Effector memory CD4-positive, alpha-beta T cell (primary cell): ENCODE measurements around the gene WDR6.

Experiments used
- DNase-seq, 3 donors: peaks; one replicate each; pipeline ENCODE4 v3.0.0-alpha.2; 2020
- H3K27ac ChIP-seq: 2 replicates; pipeline ENCODE4 v1.7.0; 2013; ENCODE audit warnings: mild to moderate bottlenecking, low read length, moderate library complexity; ENCODE audit not compliant: insufficient read depth, poor library complexity, severe bottlenecking
- H3K27me3 ChIP-seq: replicated peaks from 2 replicates; pipeline ENCODE4 v1.7.0; 2013; ENCODE audit warnings: mild to moderate bottlenecking, low read length; ENCODE audit not compliant: insufficient read depth, control insufficient read depth, poor library complexity, severe bottlenecking
- H3K36me3 ChIP-seq: 2 replicates; pipeline ENCODE4 v1.7.0; 2013; ENCODE audit warnings: mild to moderate bottlenecking, low read length, moderate library complexity; ENCODE audit not compliant: control insufficient read depth, insufficient read depth
- H3K4me1 ChIP-seq: 2 replicates; pipeline ENCODE4 v1.7.0; 2013; ENCODE audit warnings: low read length, mild to moderate bottlenecking; ENCODE audit not compliant: control insufficient read depth, insufficient read depth, poor library complexity, severe bottlenecking
- H3K4me3 ChIP-seq: 2 replicates; pipeline ENCODE4 v1.7.0; 2013; ENCODE audit warnings: low read length, low read depth, mild to moderate bottlenecking; ENCODE audit not compliant: insufficient read depth, poor library complexity, severe bottlenecking
- H3K9me3 ChIP-seq: 2 replicates; pipeline ENCODE4 v1.7.0; 2013; ENCODE audit warnings: mild to moderate bottlenecking, low read length, moderate library complexity; ENCODE audit not compliant: control insufficient read depth

WDR6 gene

DNA sequence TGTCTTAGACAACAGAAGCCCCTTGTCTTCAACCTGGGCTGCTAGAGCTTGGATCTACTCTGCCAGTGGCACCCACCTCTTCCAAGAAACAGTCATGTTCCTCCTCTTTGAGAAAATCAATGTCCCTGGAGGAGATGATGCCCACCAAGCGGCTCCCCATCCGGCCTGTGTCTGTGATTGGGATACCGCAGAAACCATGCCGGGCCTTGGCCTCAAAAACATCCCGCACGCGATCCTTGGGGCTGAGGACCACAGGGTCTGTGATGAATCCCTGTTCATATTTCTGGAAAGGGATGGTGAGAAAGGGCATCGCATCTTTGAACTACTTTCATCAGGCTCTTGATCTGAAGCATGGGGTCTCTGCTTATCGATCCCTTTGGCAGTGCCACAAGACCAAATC, 20.4 kb downstream of the WDR6 start:
- Histone ChIP-seq H3K36me3 (peaks cover 59% of the 10 kb centered on the region), H3K4me1 (peaks cover 19% of the 10 kb centered on the region), H3K27ac (peak overlapping the region; percentile 92)

DNA sequence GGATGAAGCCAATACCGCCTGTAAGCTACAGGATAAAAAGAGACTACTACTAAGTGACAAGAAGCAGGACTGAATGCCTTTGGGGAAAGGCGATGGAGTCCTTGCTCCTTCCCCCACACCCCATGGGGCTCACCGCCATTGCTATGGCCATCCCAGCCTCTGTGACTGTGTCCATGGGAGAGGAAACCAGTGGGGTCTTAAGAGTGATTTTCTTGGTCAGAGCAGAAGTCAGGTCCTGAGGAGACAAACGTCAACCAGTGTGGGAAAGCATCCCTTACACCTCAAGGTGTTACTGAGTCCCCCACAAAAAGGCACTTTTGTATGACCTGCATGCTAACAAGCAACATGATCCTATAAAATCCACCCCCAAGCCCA, 21.1 kb downstream of the WDR6 start:
- no peak for DNase-seq
- peak overlapping the region; percentile 78 for H3K4me3 ChIP-seq
- peaks cover 62% of the 10 kb centered on the region for H3K36me3 ChIP-seq
- H3K9me3 ChIP-seq: no peaks in the 10 kb centered on the region
- H3K27ac ChIP-seq: peak overlapping the region; percentile 92
- H3K27me3 ChIP-seq: no peaks in the 10 kb centered on the region
- H3K4me1 ChIP-seq: peaks cover 12% of the 10 kb centered on the region

More for the DNA sequence above, 20.4 kb downstream of the WDR6 start:
- Histone ChIP-seq H3K4me3 (no peak overlapping the region), H3K27me3 (no peaks in the 10 kb centered on the region), H3K9me3 (no peaks in the 10 kb centered on the region)
- DNase-seq: no peak

DNA sequence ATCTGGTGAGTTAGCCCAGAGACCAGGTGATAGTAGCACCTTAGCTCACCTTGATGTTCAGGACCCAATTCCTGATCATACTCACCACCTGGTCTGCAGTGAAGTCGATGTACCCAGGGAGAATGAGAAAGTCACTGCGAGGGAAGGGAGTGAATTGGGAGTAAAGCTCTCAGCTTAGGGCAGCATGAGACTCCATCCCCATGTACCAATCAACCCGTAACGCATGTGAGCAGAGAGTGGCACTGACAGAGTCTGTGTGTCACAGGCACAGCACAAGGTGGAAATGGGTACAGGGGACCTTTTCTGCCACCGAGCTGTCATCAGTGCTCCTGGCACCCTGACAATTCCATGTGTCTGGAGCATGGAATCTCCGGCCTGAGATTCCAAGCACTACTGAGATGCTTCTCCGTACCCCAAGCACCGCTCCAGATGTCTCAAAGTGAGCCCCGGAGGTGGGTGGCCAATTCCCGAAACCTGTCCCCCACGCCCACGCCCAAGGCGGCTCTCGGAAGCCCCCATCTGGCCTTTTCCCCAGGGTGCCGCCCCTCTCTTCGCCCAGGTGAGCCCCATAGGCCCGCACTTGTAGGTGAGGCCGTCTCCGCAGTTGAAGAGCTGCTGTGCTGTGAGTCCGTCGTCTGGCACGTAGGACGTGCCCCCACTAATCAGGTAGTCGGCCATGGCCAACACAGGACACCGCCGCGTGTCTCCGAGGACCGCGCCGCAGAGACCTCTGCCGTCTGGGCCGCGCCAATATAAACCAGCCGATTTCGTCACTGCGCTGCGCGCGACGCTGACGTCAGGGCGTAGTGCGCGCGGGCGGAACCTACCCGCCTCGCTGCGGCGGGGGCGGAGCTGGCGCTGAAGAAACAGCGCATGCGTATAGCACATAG, 21.7 kb downstream of the WDR6 start, which contains the start of gene IMPDH2:
Gene IMPDH2 (minus strand): TSS at position 726 of the 890 bp plus-strand sequence. CDS start 48 bp downstream, at position 678.
- H3K27ac ChIP-seq: peak within 1 kb of the TSS; percentile 92

DNA sequence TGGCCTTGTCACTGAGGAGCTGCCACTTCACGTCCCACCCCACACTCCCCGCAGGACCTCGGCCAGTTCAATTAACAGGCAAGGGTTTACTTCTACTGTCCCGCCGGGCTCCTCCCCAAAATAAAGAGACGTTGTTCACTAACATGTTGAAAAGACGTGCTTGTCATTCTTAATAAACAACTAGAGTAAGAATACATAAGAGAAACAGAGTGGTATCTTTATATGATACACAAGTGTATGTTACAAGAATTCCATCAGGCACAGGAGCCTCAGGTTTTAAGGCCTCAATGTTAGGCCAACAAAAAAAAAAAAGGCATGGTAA, 22.3 kb downstream of the WDR6 start:
- Histone ChIP-seq H3K36me3 (peaks cover 56% of the 10 kb centered on the region), H3K4me3 (peak overlapping the region; percentile 78), H3K4me1 (peaks cover 12% of the 10 kb centered on the region), H3K9me3 (no peaks in the 10 kb centered on the region), H3K27ac (peak overlapping the region; percentile 92), H3K27me3 (no peaks in the 10 kb centered on the region)
- DNase-seq: no peak

More for the DNA sequence above, 21.7 kb downstream of the WDR6 start, which contains the start of gene IMPDH2:
- H3K4me1 ChIP-seq: peaks cover 12% of the 10 kb centered on the region
- DNase-seq: peak; percentile 86 to 91 (median 89)
- H3K36me3 ChIP-seq: peaks cover 61% of the 10 kb centered on the region
- no peaks in the 10 kb centered on the region for H3K9me3 ChIP-seq
- no peaks in the 10 kb centered on the region for H3K27me3 ChIP-seq
- peak within 1 kb of the TSS; percentile 78 for H3K4me3 ChIP-seq

DNA sequence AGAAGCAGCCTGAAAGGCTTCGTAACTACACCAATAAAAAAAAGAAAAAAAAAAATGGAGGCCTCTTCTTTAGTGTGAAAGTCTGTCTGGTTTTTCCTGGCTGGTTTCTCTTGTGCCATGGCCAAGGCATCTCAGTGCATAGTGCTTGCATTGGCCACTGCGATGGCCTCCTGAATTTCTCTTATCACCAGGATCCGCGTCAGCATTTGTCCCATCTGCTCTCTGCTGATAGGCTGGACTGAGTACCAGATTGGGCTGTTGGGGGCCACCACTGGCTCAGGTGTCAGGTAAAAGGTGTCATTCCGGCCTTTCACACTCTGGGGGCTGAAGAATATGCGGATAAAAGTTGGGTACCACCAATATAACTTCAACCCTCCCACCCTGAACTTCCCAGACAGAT, 23.1 kb downstream of the WDR6 start:
- Histone ChIP-seq H3K4me1 (peaks cover 12% of the 10 kb centered on the region), H3K4me3 (no peak overlapping the region), H3K27ac (no peak overlapping the region), H3K9me3 (no peaks in the 10 kb centered on the region), H3K36me3 (peaks cover 56% of the 10 kb centered on the region), H3K27me3 (no peaks in the 10 kb centered on the region)
- DNase-seq: no peak

DNA sequence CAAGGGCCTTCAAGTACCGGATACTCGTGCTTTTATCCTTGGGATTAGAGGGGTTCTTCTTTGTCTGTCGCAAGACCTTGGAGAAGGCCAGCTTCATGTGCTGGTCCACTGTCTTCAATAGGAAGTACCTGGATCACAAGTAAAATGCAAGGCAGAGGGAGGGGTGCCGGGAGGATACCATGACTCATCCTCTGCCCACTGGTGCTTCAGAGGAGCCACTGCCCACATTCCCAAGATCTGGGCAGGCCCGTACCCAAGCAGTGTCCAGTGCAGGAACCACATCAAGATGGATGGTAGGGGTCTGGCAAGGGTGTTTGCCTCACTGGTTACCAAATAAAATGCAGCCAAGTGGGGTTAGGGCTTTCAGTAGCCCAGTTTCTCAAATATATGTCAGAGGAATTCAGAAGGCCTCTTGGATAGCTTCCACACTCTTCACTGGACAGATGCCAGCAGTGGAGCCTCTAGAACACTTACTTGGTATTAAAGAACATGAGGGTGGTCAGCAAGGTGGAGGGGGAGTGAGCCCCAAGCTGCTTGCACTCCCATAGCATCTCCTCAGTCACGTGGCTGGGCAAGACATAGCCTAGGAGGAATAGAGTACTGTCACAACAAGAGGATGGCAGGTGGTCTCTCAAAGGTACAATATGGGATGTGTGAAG, 25.6 kb downstream of the WDR6 start:
- Histone ChIP-seq H3K4me1 (peaks cover 12% of the 10 kb centered on the region), H3K36me3 (peaks cover 51% of the 10 kb centered on the region), H3K27me3 (no peaks in the 10 kb centered on the region), H3K4me3 (no peak overlapping the region), H3K27ac (no peak overlapping the region), H3K9me3 (no peaks in the 10 kb centered on the region)
- DNase-seq: no peak

DNA sequence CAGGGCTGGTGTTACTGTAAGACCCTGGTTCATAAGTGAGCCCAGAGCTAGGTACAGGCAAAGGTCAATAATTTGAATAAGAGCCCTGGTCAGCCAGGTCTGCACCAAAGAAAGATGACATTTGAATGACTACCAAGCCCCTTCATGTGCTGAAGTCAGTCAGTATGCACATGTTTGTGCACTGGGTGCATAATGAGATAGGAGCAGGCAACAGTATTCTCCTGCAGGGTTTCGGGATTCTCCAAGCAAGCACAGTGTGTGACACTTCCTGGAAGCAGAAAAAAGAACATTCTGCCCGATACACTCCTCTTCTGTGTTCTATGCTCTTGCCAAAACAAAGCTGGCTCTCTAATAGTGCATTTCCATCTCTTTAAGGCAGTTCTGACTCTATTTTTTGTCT, 27.5 kb downstream of the WDR6 start:
- no peaks in the 10 kb centered on the region for H3K9me3 ChIP-seq
- no peak for DNase-seq
- H3K4me1 ChIP-seq: no peaks in the 10 kb centered on the region
- H3K4me3 ChIP-seq: no peak overlapping the region
- no peak overlapping the region for H3K27ac ChIP-seq
- H3K27me3 ChIP-seq: no peaks in the 10 kb centered on the region
- peaks cover 51% of the 10 kb centered on the region for H3K36me3 ChIP-seq

DNA sequence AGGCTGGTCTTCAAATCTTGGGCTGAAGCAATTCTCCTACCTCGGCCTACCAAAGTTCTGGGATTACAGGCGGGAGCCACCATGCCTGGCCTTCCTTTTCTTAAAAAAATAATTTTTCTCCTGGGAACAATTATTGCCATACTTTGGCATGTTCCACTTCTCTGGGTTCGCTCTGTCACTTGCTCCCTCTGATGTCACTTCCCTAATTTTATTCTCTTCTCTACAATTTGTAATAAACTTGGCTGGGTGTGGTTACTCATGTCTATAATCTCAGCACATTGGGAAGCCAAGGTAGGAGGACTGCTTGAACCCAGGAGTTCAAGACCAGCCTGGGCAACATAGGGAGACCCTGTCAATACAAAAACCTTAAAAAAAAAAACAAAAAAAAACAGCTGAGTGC, 28.1 kb downstream of the WDR6 start:
- Histone ChIP-seq H3K4me3 (no peak overlapping the region), H3K27ac (no peak overlapping the region), H3K4me1 (no peaks in the 10 kb centered on the region), H3K27me3 (no peaks in the 10 kb centered on the region), H3K9me3 (no peaks in the 10 kb centered on the region), H3K36me3 (peaks cover 55% of the 10 kb centered on the region)
- DNase-seq: no peak

DNA sequence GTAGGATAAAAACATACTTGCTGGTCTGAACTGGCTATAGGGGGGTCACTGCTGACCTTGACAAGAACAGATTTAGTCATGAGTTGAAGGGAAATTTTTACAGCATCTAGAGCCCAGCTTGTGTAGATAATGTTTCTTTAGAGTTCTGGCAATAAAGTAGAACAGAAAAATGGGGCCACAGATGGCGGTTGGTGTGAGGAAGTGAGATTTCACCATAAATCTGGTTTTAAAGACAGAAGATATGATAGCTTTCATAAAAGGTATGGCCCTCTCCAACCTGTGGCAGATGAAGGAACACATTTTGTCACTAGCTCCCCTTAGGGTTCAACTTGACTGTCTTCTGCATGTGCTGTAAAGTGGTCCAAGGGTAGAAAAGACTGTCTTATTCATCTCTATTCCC, 46.4 kb downstream of the WDR6 start:
- Histone ChIP-seq H3K27me3 (no peaks in the 10 kb centered on the region), H3K4me1 (no peaks in the 10 kb centered on the region), H3K27ac (no peak overlapping the region), H3K36me3 (peaks cover 47% of the 10 kb centered on the region), H3K9me3 (no peaks in the 10 kb centered on the region), H3K4me3 (no peak overlapping the region)
- DNase-seq: no peak

DNA sequence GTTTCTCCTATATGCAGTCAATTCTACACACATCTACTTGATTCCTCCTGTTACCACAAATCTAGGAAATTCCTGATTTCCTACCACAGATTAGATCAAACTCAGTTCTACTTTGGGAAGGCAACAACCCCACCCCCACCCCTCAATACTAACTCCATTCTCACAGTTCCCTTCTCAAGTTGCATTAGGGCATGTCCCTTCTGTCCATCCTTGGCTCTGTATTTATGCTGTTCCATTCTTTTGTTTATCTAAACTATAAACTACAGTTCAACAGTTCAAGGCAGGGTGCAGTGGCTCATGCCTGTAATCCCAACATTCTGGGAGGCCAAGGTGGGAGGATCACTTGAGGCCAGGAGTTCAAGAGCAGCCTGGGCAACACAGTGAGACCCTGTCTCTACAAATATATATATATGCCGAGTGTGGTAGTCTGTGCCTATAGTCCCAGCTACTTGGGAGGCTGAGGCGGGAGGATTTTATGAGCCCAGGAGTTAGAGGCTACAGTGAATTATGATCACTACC, 47.2 kb downstream of the WDR6 start:
- no peak for DNase-seq
- Histone ChIP-seq H3K27ac (no peak overlapping the region), H3K27me3 (no peaks in the 10 kb centered on the region), H3K36me3 (peaks cover 47% of the 10 kb centered on the region), H3K9me3 (no peaks in the 10 kb centered on the region), H3K4me3 (no peak overlapping the region), H3K4me1 (no peaks in the 10 kb centered on the region)
